B cell (primary cell): ENCODE measurements around the gene HECA. TPM values are rescaled to one million over a fixed set of nuclear protein-coding genes. Genes with fewer than 3 reads are reported as not detected.

Experiments
- ATAC-seq: fragments of 200-7000 bp; cut with Tn5 transposase; one replicate; pipeline ENCODE4 v1.10.0; 2021; ENCODE audit warnings: low read depth, mild to moderate bottlenecking, moderate number of reproducible peaks, moderate library complexity
- CTCF ChIA-PET: fragments of 350-600 bp; sonication (Branson Sonifier 250); formaldehyde crosslinking; loops from one replicate; lab custom pipeline; 2021; ENCODE audit warnings: antibody characterized with exemption, inconsistent platforms; lab: Charles Lee
- POLR2A ChIA-PET: fragments of 350-600 bp; sonication (Branson Sonifier 250); formaldehyde crosslinking; loops from one replicate; lab custom pipeline; 2021; ENCODE audit warnings: antibody characterized with exemption; lab: Charles Lee
- DNase-seq: peaks from one replicate; pipeline ENCODE4 v3.0.0; 2013
- H2AFZ ChIP-seq: 2 replicates; pipeline ENCODE4 v1.6.1; 2012; ENCODE audit warnings: mild to moderate bottlenecking, low read depth, low read length; ENCODE audit not compliant: insufficient read depth, poor library complexity, severe bottlenecking
- H3K27ac ChIP-seq, 2 donors: 1 replicate in 1 of 2; 2 replicates in 1 of 2; pipeline ENCODE4 v1.5.1; 2012 to 2013; ENCODE audit warnings: low read length in 2 of 2, mild to moderate bottlenecking in 2 of 2, moderate library complexity in 1 of 2
- H3K27me3 ChIP-seq, 4 experiments: fragments of 200-600 bp in 1 of 4; sonication (generic) in 1 of 4; replicated peaks in 1 of 4; 1 replicate in 2 of 4; 2 replicates in 2 of 4; pipeline versions ENCODE4 v1.6.1 to v1.7.0; 2013 to 2016; ENCODE audit warnings: low read length in 3 of 4, mild to moderate bottlenecking in 2 of 4, mixed read lengths in 1 of 4, moderate library complexity in 1 of 4; ENCODE audit not compliant: insufficient read depth in 4 of 4, control insufficient read depth in 3 of 4; ENCODE audit errors: control extremely low read depth in 1 of 4
- H3K36me3 ChIP-seq, 2 experiments: replicated peaks in 1 of 2; 1 replicate in 1 of 2; 2 replicates in 1 of 2; pipeline versions ENCODE4 v1.6.1 to v1.7.1; 2013; ENCODE audit warnings: low read length in 1 of 2; ENCODE audit not compliant: insufficient read depth in 2 of 2, control insufficient read depth in 1 of 2; ENCODE audit errors: control extremely low read depth in 1 of 2, extremely low read depth in 1 of 2
- H3K4me1 ChIP-seq, 2 donors: fragments of 200-600 bp in 1 of 2; sonication (generic) in 1 of 2; 1 replicate in 1 of 2; 2 replicates in 1 of 2; pipeline versions ENCODE4 v1.5.1 to v1.6.1; 2013 to 2017; ENCODE audit warnings: low read length in 2 of 2; ENCODE audit not compliant: control insufficient read depth in 2 of 2, insufficient read depth in 2 of 2
- H3K4me2 ChIP-seq: replicated peaks from 2 replicates; pipeline ENCODE3; 2012; ENCODE audit warnings: mild to moderate bottlenecking, low read depth, low read length; ENCODE audit not compliant: poor library complexity, severe bottlenecking
- H3K4me3 ChIP-seq, 5 experiments: fragments of 200-600 bp in 1 of 5; sonication (generic) in 1 of 5; 1 replicate in 3 of 5; 2 replicates in 2 of 5; pipeline versions ENCODE4 v1.5.1 to v1.7.0; 2011 to 2016; ENCODE audit warnings: low read length in 4 of 5, mild to moderate bottlenecking in 4 of 5, low read depth in 2 of 5, control low read depth in 1 of 5, moderate library complexity in 1 of 5; ENCODE audit not compliant: insufficient read depth in 1 of 5; ENCODE audit errors: control extremely low read depth in 1 of 5, extremely low read depth in 1 of 5
- H3K79me2 ChIP-seq: fragments of 200-600 bp; sonication (generic); one replicate; pipeline ENCODE4 v1.6.0; 2016; ENCODE audit warnings: low read length; ENCODE audit not compliant: control insufficient read depth, insufficient read depth
- H3K9ac ChIP-seq: fragments of 200-600 bp; sonication (generic); 2 replicates; pipeline ENCODE4 v1.6.1; 2017; ENCODE audit warnings: mild to moderate bottlenecking, low read length, moderate library complexity
- H3K9me3 ChIP-seq, 3 donors: one replicate each; pipeline versions ENCODE4 v1.6.1 to v1.7.1; 2013; ENCODE audit warnings: low read length in 2 of 3; ENCODE audit not compliant: control insufficient read depth in 2 of 3, insufficient read depth in 1 of 3; ENCODE audit errors: control extremely low read depth in 1 of 3
- H4K20me1 ChIP-seq: 2 replicates; pipeline ENCODE4 v1.6.0; 2012; ENCODE audit warnings: mild to moderate bottlenecking, low read length; ENCODE audit not compliant: insufficient read depth, control insufficient read depth, poor library complexity, severe bottlenecking
- H3K27ac Mint-ChIP-seq: one replicate; pipeline ENCODE4 v1.8.0; 2021; ENCODE audit warnings: mixed read lengths
- H3K27me3 Mint-ChIP-seq: one replicate; pipeline ENCODE4 v1.8.0; 2021; ENCODE audit warnings: mixed read lengths
- H3K4me1 Mint-ChIP-seq: one replicate; pipeline ENCODE4 v1.8.0; 2021; ENCODE audit warnings: mixed read lengths
- H3K4me3 Mint-ChIP-seq: one replicate; pipeline ENCODE4 v1.8.0; 2021; ENCODE audit warnings: mixed read lengths
- H3K9me3 Mint-ChIP-seq: one replicate; pipeline ENCODE4 v1.8.0; 2022; ENCODE audit warnings: mixed read lengths; ENCODE audit not compliant: insufficient read depth
- EZH2 ChIP-seq: IDR thresholded peaks from 2 replicates; pipeline ENCODE4 v1.6.1; 2012; ENCODE audit warnings: borderline replicate concordance, low read depth, mild to moderate bottlenecking, moderate library complexity, low read length; ENCODE audit not compliant: insufficient read depth, poor library complexity, severe bottlenecking
- WGBS: methylation state at CpG from one replicate; pipeline ENCODE4 v1.1.5; 2013; ENCODE audit warnings: missing lambda C conversion rate; ENCODE audit not compliant: insufficient coverage; 5-methylcytosine and 5-hydroxymethylcytosine counted together
- intact Hi-C: fragments of 100-400 bp; cut with micrococcal nuclease; formaldehyde crosslinking; loops from one replicate; pipeline ENCODE4 v1.10.0; 2022
- polyA plus RNA-seq: library from polyadenylated mRNA; depleted of rRNA; stranded (reverse); fragments of >200 nt; gene quantifications from 2 replicates; pipeline ENCODE4 v1.2.3, GENCODE V29; 2012
- total RNA-seq, 2 donors: library from RNA; stranded (reverse); fragments of 120-200 nt in 1 of 2; gene quantifications; 1 replicate in 1 of 2; 2 replicates in 1 of 2; pipeline versions ENCODE4 v1.2.3 to v1.2.4, GENCODE V29; 2013 to 2022
- TF ChIP-seq, protein P1 (sequence below): fragments of 200-600 bp; IDR thresholded peaks from one replicate; pipeline ENCODE4 v1.8.0; 2022; ENCODE audit warnings: antibody characterized with exemption, mild to moderate bottlenecking

HECA gene
- total and polyA plus RNA-seq, 2 donors (not counting 1 experiment from before 2014, with no cell fraction given): 19.2 to 50.4 TPM

DNA sequence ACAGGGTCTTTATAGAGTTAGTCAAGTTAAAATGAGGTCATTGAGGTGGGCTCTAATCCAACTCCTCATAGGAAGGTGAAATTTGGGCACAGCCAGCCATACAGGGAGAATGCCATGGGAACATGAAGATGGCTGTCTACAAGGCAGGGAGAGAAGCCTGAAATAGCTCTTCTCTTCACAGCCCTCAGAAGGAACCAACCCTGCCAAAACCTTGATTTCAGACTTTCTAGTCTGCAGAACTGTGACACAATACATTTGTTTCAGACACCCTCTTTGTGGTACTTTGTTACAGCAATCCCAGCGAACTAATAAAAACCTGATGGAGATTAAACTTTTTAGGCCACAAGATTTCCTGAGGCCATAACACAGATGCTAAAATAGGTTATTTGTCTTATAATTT is 43.1 kb upstream of the HECA start:
- POLR2A ChIA-PET: no interaction called here
- peaks cover 0 to 9% (median 0%) of the 10 kb centered on the region in 3 donors for H3K9me3 ChIP-seq
- H3K4me1 ChIP-seq: no peaks in the 10 kb centered on the region
- H3K79me2 ChIP-seq: no peaks in the 10 kb centered on the region
- H2AFZ ChIP-seq: no peak overlapping the region
- H3K4me1 Mint-ChIP-seq: no peaks in the 10 kb centered on the region
- H3K36me3 ChIP-seq: no peaks in the 10 kb centered on the region
- H3K27ac Mint-ChIP-seq: no peak overlapping the region
- H3K9me3 Mint-ChIP-seq: peaks cover 2% of the 10 kb centered on the region
- no peak overlapping the region for H3K27ac ChIP-seq
- no peak for DNase-seq
- no peak for ATAC-seq
- no peaks in the 10 kb centered on the region for H4K20me1 ChIP-seq
- intact Hi-C loops: no loop called here
- no CpG with 5 or more reads among the region's 1 CpG for WGBS
- no peak overlapping the region for H3K9ac ChIP-seq
- H3K27me3 Mint-ChIP-seq: no peaks in the 10 kb centered on the region
- no peak for TF ChIP-seq EZH2
- TF ChIP-seq, protein P1, sequence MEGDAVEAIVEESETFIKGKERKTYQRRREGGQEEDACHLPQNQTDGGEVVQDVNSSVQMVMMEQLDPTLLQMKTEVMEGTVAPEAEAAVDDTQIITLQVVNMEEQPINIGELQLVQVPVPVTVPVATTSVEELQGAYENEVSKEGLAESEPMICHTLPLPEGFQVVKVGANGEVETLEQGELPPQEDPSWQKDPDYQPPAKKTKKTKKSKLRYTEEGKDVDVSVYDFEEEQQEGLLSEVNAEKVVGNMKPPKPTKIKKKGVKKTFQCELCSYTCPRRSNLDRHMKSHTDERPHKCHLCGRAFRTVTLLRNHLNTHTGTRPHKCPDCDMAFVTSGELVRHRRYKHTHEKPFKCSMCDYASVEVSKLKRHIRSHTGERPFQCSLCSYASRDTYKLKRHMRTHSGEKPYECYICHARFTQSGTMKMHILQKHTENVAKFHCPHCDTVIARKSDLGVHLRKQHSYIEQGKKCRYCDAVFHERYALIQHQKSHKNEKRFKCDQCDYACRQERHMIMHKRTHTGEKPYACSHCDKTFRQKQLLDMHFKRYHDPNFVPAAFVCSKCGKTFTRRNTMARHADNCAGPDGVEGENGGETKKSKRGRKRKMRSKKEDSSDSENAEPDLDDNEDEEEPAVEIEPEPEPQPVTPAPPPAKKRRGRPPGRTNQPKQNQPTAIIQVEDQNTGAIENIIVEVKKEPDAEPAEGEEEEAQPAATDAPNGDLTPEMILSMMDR: no peak
- CTCF ChIA-PET: no interaction called here
- H3K27me3 ChIP-seq: no peaks in the 10 kb centered on the region
- no peak overlapping the region for H3K4me2 ChIP-seq
- no peak overlapping the region for H3K4me3 Mint-ChIP-seq
- no peak overlapping the region for H3K4me3 ChIP-seq

GRCh38 chr6:139099984-139100383 is 34.9 kb upstream of the HECA start:
- no peaks in the 10 kb centered on the region for H3K9me3 ChIP-seq
- H3K4me1 Mint-ChIP-seq: no peaks in the 10 kb centered on the region
- no peak overlapping the region for H3K27ac ChIP-seq
- H3K4me3 Mint-ChIP-seq: no peak overlapping the region
- no peaks in the 10 kb centered on the region for H3K79me2 ChIP-seq
- no peaks in the 10 kb centered on the region for H3K36me3 ChIP-seq
- no peak overlapping the region for H2AFZ ChIP-seq
- no peak for DNase-seq
- no peaks in the 10 kb centered on the region for H3K4me1 ChIP-seq
- CTCF ChIA-PET: no interaction called here
- H4K20me1 ChIP-seq: no peaks in the 10 kb centered on the region
- ATAC-seq: no peak
- H3K4me3 ChIP-seq: no peak overlapping the region
- no peaks in the 10 kb centered on the region for H3K27me3 ChIP-seq
- no CpG with 5 or more reads among the region's 2 CpGs for WGBS
- POLR2A ChIA-PET: no interaction called here
- H3K27ac Mint-ChIP-seq: no peak overlapping the region
- no peaks in the 10 kb centered on the region for H3K9me3 Mint-ChIP-seq
- H3K27me3 Mint-ChIP-seq: peaks cover 7% of the 10 kb centered on the region
- H3K4me2 ChIP-seq: no peak overlapping the region
- no peak overlapping the region for H3K9ac ChIP-seq
- intact Hi-C loops: no loop called here
- no peak for TF ChIP-seq EZH2
- TF ChIP-seq, protein P1: no peak
